ENCODE measurements around the gene NOSIP.

The NOSIP gene

DNA sequence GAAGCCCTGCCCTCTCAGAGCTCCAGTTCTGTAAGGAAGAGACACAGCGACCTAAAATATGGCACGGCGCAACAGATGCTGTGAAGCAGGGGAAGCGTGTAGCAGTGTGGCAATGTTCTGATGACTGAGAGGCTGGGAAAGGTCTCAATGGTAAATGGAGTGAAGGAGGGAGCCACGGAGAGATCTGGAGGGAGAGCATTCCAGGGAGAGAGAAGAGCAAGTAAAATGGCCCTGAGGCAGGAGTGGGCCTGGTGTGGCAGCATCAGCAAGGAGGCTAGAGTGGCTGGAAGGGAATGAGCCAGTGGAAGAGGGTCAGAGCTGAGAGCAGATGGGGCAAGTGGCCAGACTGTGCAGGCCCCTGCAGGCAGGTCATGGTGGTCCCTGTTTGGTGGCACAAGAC is 36.2 kb downstream of the NOSIP start:
- no peak for DNase-seq

GRCh38 chr19:49543032-49543431 is 37.3 kb downstream of the NOSIP start:
- DNase-seq: no peak

DNA sequence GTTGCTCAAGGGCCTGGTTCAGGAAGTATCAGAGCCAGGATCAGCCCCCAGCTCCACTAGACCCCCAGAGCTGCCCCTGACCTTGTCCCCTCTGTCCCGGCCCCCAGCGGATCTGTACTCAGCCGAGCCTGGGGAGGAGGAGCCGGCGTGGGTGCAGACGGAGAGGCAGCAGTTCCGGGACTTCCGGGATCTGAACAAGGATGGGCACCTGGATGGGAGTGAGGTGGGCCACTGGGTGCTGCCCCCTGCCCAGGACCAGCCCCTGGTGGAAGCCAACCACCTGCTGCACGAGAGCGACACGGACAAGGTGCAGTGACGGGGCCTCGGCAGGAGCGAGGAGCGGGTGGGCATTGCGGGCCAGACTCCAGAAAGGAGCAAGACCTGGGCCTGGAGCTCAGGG is 37.9 kb downstream of the NOSIP start:
- no peak for DNase-seq

GRCh38 chr19:49541914-49542313 is 38.4 kb downstream of the NOSIP start:
- DNase-seq: no peak

DNA sequence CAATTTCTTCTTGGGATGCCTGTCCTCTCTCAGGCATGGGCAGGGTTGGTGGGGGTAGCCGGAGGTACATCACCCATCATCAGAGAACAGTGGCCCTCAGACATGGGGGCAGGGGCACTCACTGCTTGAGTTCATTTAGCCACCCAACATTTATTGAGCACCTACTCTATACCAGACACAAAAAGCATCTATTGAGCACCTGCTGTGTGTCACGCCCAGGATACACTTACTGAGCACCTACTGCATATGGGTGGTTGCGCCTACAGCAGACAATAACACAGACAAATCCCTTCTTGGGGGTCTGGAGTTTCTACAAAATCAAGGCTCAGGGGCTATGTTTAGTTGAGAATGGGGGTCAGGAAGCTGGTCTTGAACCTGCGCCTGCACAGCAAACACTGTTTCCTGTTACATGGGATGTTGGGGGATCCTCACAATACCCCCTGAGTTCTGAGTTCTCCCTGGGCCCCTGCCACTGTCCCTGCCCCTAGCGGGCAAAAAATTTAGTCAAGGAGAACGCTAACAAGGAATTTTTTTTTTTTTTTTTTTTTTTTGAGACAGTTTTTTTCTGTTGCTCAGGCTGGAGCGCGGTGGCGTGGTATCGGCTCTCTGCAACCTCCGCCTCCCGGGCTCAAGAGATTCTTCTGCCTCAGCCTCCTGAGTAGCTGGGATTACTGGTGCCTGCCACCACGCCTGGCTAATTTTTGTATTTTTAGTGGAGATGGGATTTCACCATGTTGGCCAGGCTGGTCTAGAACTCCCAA is 41.0 kb downstream of the NOSIP start:
- DNase-seq: no peak

- no peak for DNase-seq
These were observed 41.7 kb downstream of the NOSIP start for GRCh38 chr19:49538643-49539042.

- DNase-seq: no peak
These were observed 43.4 kb downstream of the NOSIP start for GRCh38 chr19:49536921-49537462.

GRCh38 chr19:49534632-49535385 is 45.5 kb downstream of the NOSIP start:
- DNase-seq: no peak

DNA sequence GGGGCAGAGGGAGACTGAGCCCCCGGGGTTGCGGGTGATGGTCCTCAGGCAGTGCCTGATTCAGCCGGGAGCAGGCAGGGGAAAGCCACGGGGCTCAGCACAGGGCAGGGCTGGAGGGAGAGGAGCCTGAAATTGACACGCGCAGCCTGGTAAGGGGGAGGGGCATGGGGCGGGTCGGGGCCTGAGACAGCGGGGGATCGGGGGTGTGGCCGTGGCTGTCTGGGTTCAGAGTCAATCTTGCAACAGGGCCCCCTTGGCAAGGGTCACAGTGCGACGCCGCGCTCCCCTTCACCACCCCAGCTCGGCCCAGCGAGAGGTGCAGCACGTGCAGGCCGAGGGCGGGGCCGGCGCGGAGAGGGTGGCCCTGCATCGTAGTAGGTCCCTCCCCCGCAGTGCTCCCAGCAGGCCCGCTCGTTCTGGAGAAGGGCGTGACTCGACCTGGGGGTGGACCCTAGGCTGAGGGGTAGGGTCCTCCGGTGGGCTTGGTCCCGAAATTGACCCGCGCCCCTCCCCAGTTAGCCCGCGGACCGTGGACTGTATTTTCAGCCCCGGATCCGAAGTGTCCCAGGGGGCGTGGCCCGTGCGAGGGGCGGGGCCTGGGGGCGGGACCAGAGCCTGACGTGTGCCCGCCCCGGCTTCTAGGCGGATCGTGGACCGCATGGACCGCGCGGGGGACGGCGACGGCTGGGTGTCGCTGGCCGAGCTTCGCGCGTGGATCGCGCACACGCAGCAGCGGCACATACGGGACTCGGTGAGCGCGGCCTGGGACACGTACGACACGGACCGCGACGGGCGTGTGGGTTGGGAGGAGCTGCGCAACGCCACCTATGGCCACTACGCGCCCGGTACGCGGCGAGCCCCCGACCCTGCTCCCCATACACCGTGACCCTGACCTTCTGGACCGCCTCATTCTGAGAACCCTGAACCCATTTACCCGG is 46.5 kb downstream of the NOSIP start:
- DNase-seq: peak; percentile 84

DNA sequence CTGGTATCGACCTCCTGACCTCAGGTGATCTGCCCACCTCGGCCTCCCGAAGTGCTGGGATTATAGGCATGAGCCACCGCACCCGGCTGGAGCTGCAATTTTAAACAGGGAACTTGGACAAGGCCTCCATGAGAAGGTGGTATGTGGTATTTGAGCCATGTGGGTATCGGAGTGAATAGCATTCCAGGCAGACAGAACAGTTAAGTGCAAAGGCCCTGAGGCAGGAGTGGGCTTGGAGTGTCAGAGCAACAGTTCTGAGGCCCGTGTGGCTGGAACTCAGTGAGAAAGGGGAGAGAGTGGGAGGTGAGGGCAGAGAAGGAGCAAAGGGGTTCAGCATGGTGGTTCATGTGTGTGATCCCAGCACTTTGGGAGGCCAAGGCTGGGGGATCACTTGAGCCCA is 49.6 kb downstream of the NOSIP start:
- DNase-seq: no peak

- DNase-seq: no peak
These were observed 52.1 kb downstream of the NOSIP start for GRCh38 chr19:49528211-49528771.

DNA sequence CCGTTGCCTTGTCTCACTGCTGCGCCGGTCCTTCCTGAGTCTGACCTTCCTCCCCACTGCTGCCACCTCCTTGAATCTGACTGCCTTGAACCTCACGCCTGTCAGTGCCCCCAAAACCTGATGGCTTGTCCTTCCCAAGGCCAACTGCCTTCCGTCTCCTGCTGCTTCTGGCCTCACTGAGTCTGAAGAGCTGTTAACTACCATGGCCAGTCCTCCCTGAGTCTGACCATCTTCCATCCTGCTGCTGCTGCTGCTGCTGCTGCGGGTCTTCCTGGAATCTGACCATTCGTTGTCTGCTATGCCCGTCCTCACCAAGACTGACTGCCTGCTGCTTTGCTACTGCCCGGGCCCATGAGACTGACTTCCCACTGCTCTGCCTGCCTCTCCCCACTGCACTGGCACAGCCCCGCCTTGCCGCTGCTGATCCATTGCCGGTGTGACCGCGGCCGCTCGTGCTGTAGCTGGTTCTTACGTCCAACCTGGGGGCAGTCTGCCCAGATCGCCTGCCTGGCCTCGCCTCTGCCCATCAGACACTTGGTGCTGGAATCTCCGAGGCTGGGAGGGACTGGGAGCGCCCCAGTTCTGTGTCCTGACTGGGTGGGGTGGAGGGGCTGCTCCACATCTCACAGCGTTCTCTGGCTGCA is 55.4 kb downstream of the NOSIP start:
- DNase-seq: no peak

DNA sequence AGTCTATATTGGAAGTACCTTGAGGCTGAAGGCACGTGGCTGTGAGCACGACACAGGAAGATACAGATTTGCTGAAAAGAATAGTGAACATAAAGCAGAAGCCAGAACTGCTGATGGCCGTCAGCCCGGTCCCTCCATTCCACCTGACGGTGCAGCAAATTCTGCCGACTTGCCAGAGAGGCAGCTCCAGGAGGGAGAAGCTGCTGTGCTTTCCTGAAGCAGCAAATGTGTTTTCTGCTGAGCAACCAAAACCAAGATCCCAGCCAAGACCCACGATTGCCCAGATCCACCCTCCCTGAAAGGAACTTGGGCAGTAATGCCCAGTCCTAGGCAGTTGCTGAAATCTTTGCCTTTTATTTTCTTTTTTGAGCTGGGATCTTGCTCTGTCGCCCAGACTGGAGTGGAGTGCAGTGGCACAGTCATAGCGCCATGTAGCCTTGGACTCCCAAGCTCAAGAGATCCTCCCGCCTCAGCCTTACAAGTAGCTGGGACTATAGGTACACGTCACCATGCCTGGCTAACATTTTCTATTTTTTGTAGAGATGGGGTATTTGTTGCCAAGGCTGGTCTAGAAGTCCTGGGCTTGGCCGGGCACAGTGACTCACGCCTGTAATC is 59.5 kb downstream of the NOSIP start:
- no peak for DNase-seq

DNA sequence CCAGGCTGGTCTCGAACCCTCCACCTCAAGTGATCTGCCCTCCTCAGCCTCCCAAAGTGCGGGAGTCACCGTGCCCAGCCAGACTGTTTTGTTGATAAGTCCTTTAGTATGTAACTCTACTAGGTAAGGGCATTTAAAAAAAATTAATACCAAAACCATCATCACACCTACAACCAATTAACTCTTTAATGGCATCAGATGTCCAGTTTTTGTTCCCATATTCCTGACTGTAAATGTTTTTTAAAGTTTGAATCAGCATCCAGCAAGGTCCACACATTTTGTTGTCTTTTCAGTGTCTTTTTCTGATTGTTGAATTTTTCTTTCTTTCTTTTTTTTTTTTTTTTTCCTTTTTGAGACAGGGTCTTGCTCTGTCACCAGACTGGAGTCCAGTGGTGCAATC is 62.3 kb downstream of the NOSIP start:
- DNase-seq: no peak

- no peak for DNase-seq
These were observed 64.6 kb downstream of the NOSIP start for GRCh38 chr19:49515767-49516166.

GRCh38 chr19:49514151-49514550 is 66.2 kb downstream of the NOSIP start:
- no peak for DNase-seq

GRCh38 chr19:49513746-49514118 is 66.6 kb downstream of the NOSIP start:
- DNase-seq: no peak

DNA sequence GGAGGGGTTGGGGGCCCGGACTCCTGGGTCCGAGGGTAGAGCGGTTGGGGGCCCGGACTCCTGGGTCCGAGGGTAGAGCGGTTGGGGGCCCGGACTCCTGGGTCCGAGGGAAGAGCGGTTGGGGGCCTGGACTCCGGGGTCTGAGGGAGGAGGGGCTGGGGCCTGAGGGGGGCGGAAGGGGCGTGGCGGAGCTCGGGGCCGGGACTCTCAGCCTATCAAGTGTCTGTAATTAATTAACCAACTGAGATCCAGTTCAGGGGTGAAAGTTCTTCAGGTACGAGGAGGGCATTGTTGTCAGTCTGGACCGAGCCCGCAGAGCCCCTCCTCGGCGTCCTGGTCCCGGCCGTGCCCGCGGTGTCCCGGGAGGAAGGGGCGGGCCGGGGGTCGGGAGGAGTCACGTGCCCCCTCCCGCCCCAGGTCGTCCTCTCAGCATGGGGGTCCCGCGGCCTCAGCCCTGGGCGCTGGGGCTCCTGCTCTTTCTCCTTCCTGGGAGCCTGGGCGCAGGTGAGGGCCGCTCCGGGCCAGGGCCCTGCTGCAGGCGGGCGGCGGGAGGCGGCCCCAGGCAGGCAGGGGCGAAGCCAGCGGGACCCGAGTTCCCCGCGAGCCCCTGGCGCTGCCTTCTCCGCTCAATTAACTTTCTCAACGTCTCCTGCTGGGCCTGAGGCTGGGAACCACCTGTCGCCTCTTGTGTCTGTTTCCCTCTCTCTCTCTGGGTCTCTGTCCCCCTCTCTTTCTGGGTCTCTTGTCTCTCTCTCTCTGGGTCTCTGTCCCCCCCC is 67.2 kb downstream of the NOSIP start:
- DNase-seq: no peak

- DNase-seq: no peak
These were observed 72.4 kb downstream of the NOSIP start for GRCh38 chr19:49507803-49508494.

GRCh38 chr19:49506575-49507105 is 73.7 kb downstream of the NOSIP start:
- DNase-seq: peak; percentile 71

Measured in activated CD4-positive, CD25-positive, alpha-beta regulatory T cell treated with anti-CD3 and anti-CD28 coated beads, Interleukin-2, amount 50 U/mL, for 72 hours (primary cell).